Liver (tissue), 9 donors: ENCODE results near the gene RAB23. TPM values are rescaled to one million over a fixed set of nuclear protein-coding genes. Genes with fewer than 3 reads are reported as not detected.

Experiments used
- DNase-seq: peaks from one replicate; pipeline ENCODE4 v3.0.0-alpha.2; 2017; ENCODE audit warnings: low spot score
- H3K27ac ChIP-seq, 2 donors: one replicate each; pipeline ENCODE4 v1.7.0; 2013; ENCODE audit warnings: inconsistent platforms in 2 of 2, low read length in 2 of 2, control low read depth in 1 of 2, low read depth in 1 of 2, mild to moderate bottlenecking in 1 of 2
- H3K27me3 ChIP-seq, 4 donors: one replicate each; pipeline versions ENCODE4 v1.6.1 to v1.7.0; 2013; ENCODE audit warnings: low read length in 3 of 4, inconsistent platforms in 1 of 4, mild to moderate bottlenecking in 1 of 4, moderate library complexity in 1 of 4; ENCODE audit not compliant: control insufficient read depth in 4 of 4, insufficient read depth in 4 of 4
- H3K36me3 ChIP-seq, 4 donors: one replicate each; pipeline versions ENCODE4 v1.6.1 to v1.7.0; 2013; ENCODE audit warnings: low read length in 3 of 4, mild to moderate bottlenecking in 3 of 4, low read depth in 1 of 4, moderate library complexity in 1 of 4; ENCODE audit not compliant: control insufficient read depth in 4 of 4, insufficient read depth in 3 of 4
- H3K4me1 ChIP-seq, 4 donors: one replicate each; pipeline versions ENCODE4 v1.6.1 to v1.7.0; 2013; ENCODE audit warnings: low read length in 3 of 4, mild to moderate bottlenecking in 3 of 4, moderate library complexity in 1 of 4; ENCODE audit not compliant: control insufficient read depth in 4 of 4, insufficient read depth in 4 of 4
- H3K4me3 ChIP-seq, 3 donors: one replicate each; pipeline versions ENCODE4 v1.6.1 to v1.7.0; 2013; ENCODE audit warnings: low read length in 3 of 3, control low read depth in 1 of 3, low read depth in 1 of 3, mild to moderate bottlenecking in 1 of 3
- H3K9ac ChIP-seq, 2 donors: one replicate each; pipeline ENCODE4 v1.7.0; 2013; ENCODE audit warnings: low read length in 2 of 2, mild to moderate bottlenecking in 2 of 2, moderate library complexity in 2 of 2, control low read depth in 1 of 2, low read depth in 1 of 2
- H3K9me3 ChIP-seq, 4 donors: one replicate each; pipeline versions ENCODE4 v1.6.1 to v1.7.0; 2013; ENCODE audit warnings: low read length in 3 of 4; ENCODE audit not compliant: control insufficient read depth in 4 of 4
- FOXA1 ChIP-seq: IDR thresholded peaks from 2 replicates; pipeline ENCODE4 v1.6.1; 2016; ENCODE audit warnings: antibody characterized with exemption
- FOXA2 ChIP-seq: IDR thresholded peaks from 2 replicates; pipeline ENCODE4 v1.6.1; 2016; ENCODE audit warnings: antibody characterized with exemption
- GABPA ChIP-seq, 2 donors: IDR thresholded peaks in 1 of 2; conservative IDR thresholded peaks in 1 of 2; 2 replicates each; pipeline ENCODE4 v1.6.1; 2016; ENCODE audit warnings: antibody characterized with exemption in 2 of 2, mild to moderate bottlenecking in 1 of 2, moderate library complexity in 1 of 2
- NR2F2 ChIP-seq: IDR thresholded peaks from 2 replicates; pipeline ENCODE4 v1.6.1; 2016; ENCODE audit warnings: antibody characterized with exemption
- RAD21 ChIP-seq, 2 donors: IDR thresholded peaks; 2 replicates each; pipeline ENCODE4 v1.6.1; 2016; ENCODE audit warnings: antibody characterized with exemption in 2 of 2, mild to moderate bottlenecking in 2 of 2
- SP1 ChIP-seq: IDR thresholded peaks from 2 replicates; pipeline ENCODE4 v1.6.1; 2018; ENCODE audit warnings: antibody characterized with exemption, mild to moderate bottlenecking
- YY1 ChIP-seq: IDR thresholded peaks from 2 replicates; pipeline ENCODE4 v1.6.1; 2016; ENCODE audit warnings: antibody characterized with exemption, mild to moderate bottlenecking
- WGBS: extraction: QIAGEN DNeasy Blood & Tissue Kit; methylation state at CpG from one replicate; pipeline ENCODE4 v1.1.7; 2013; 5-methylcytosine and 5-hydroxymethylcytosine counted together
- polyA plus RNA-seq, 2 donors: library from polyadenylated mRNA; stranded (reverse) in 1 of 2; unstranded in 1 of 2; fragments of 200-250 nt in 1 of 2; fragments of >200 nt in 1 of 2; fragmentation: Nextera tagmentation in 1 of 2; extraction: Ambion mirVana in 1 of 2; gene quantifications; one replicate each; pipeline versions ENCODE4 v1.2.1 to v1.2.3, GENCODE V29; 2013 to 2015
- total RNA-seq, 2 donors: library from RNA; depleted of rRNA; stranded (reverse); fragments of >200 nt; gene quantifications; one replicate each; pipeline ENCODE4 v1.2.3, GENCODE V29; 2014
- TF ChIP-seq, protein P1 (sequence below): IDR thresholded peaks from 2 replicates; pipeline ENCODE4 v1.6.1; 2016; ENCODE audit warnings: antibody characterized with exemption, mild to moderate bottlenecking
- TF ChIP-seq, protein P2 (sequence below): IDR thresholded peaks from 2 replicates; pipeline ENCODE4 v1.6.1; 2016; ENCODE audit warnings: antibody characterized with exemption
- TF ChIP-seq, protein P3 (sequence below): fragments of 150-350 bp; IDR thresholded peaks from 2 replicates; pipeline ENCODE4 v1.5.1; 2017; ENCODE audit warnings: improper control_type of control experiment, low read depth, low read length; ENCODE audit not compliant: missing input control
- TF ChIP-seq, protein P4 (sequence below): IDR thresholded peaks from 2 replicates; pipeline ENCODE4 v1.6.1; 2016; ENCODE audit warnings: antibody characterized with exemption
- donor health status: healthy.
- donor health status: healthy.
- donor health status: healthy.
- donor health status: healthy.
- donor health status: healthy.

Gene RAB23
- total and polyA plus RNA-seq, 4 donors = 0.60 to 4.3 (median 2.4) TPM

DNA sequence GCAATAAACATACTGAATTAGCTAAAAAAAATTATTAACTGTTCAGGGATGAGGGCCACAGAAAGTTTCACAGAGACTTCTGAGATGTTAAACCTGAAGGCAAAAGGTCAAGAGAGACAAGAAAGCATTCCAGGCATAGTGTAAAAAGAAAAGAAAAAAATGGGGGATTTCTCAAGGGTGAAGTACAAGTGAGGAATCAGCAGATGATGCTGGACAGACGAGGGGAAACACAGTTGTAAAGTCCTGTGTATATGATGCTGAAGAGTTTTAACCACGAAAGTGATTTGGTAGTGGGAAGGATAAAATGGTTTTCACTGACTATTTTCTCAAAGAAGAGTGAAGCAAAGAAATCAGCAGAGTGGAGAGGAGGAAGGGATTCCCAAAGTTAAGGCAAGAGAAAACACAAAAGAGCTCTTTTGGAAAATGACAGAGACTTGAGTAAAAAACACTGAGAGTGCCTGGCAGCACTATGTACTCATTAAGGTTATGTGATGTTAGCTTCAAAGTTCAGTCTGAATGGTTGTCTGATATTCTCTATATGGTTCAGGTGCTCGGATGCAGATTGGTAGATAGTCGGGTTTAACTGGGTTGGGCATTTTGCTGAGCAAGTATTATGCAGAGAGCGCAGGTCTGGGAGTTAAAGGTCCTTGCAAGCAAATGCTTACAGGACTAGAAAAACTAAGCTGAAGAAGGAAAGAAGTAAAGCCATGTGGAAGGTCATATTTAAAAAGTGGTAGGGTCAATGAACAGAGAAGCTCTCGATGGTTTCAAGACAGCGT, 16.4 kb downstream of the RAB23 start:
- Histone ChIP-seq H3K4me3 (no peak overlapping the region), H3K9ac (no peak overlapping the region), H3K9me3 (no peaks in the 10 kb centered on the region), H3K36me3 (no peaks in the 10 kb centered on the region), H3K27me3 (no peaks in the 10 kb centered on the region), H3K27ac (no peak overlapping the region), H3K4me1 (no peaks in the 10 kb centered on the region)
- DNase-seq = no peak
- TF ChIP-seq FOXA2 = no peak
- no peak for TF ChIP-seq GABPA (IDR thresholded peaks at IDR 0.05 in 1 of 2, conservative IDR thresholded peaks at IDR 0.05 in 1 of 2)
- TF ChIP-seq, protein P1, sequence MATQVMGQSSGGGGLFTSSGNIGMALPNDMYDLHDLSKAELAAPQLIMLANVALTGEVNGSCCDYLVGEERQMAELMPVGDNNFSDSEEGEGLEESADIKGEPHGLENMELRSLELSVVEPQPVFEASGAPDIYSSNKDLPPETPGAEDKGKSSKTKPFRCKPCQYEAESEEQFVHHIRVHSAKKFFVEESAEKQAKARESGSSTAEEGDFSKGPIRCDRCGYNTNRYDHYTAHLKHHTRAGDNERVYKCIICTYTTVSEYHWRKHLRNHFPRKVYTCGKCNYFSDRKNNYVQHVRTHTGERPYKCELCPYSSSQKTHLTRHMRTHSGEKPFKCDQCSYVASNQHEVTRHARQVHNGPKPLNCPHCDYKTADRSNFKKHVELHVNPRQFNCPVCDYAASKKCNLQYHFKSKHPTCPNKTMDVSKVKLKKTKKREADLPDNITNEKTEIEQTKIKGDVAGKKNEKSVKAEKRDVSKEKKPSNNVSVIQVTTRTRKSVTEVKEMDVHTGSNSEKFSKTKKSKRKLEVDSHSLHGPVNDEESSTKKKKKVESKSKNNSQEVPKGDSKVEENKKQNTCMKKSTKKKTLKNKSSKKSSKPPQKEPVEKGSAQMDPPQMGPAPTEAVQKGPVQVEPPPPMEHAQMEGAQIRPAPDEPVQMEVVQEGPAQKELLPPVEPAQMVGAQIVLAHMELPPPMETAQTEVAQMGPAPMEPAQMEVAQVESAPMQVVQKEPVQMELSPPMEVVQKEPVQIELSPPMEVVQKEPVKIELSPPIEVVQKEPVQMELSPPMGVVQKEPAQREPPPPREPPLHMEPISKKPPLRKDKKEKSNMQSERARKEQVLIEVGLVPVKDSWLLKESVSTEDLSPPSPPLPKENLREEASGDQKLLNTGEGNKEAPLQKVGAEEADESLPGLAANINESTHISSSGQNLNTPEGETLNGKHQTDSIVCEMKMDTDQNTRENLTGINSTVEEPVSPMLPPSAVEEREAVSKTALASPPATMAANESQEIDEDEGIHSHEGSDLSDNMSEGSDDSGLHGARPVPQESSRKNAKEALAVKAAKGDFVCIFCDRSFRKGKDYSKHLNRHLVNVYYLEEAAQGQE = no peak
- TF ChIP-seq YY1 = no peak
- 90% methylated on average over 7 of the region's 7 CpGs for WGBS

DNA sequence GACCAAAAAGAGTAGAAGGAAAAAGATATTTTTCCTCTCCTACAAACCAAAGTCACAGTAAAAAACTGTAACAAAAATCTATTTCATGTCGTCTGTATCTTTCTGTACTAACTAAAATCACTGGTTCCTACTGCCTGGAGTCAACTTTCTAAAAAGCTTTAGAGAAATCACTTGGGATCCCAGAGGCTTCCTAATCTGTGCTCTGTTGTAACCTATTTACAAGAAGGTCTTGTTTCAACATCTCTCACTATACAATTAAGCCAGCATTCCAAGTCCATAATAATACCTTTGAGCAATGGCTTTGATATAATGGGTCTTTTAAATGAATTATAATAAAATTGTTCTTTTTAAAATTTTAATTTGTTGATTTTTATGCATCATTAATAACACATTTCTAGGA, 20.4 kb downstream of the RAB23 start:
- H3K27ac ChIP-seq = no peak overlapping the region
- WGBS = 81% methylated on average over 1 of the region's 1 CpG
- no peak overlapping the region for H3K4me3 ChIP-seq
- no peak for DNase-seq
- H3K36me3 ChIP-seq = no peaks in the 10 kb centered on the region
- TF ChIP-seq, protein P2, sequence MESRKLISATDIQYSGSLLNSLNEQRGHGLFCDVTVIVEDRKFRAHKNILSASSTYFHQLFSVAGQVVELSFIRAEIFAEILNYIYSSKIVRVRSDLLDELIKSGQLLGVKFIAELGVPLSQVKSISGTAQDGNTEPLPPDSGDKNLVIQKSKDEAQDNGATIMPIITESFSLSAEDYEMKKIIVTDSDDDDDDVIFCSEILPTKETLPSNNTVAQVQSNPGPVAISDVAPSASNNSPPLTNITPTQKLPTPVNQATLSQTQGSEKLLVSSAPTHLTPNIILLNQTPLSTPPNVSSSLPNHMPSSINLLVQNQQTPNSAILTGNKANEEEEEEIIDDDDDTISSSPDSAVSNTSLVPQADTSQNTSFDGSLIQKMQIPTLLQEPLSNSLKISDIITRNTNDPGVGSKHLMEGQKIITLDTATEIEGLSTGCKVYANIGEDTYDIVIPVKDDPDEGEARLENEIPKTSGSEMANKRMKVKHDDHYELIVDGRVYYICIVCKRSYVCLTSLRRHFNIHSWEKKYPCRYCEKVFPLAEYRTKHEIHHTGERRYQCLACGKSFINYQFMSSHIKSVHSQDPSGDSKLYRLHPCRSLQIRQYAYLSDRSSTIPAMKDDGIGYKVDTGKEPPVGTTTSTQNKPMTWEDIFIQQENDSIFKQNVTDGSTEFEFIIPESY = no peak
- TF ChIP-seq FOXA1 (no peak), GABPA (IDR thresholded peaks at IDR 0.05 in 1 of 2, conservative IDR thresholded peaks at IDR 0.05 in 1 of 2) (no peak), RAD21 (IDR thresholded peaks at IDR 0.05) (no peak), NR2F2 (no peak), SP1 (no peak)
- TF ChIP-seq, protein P3, sequence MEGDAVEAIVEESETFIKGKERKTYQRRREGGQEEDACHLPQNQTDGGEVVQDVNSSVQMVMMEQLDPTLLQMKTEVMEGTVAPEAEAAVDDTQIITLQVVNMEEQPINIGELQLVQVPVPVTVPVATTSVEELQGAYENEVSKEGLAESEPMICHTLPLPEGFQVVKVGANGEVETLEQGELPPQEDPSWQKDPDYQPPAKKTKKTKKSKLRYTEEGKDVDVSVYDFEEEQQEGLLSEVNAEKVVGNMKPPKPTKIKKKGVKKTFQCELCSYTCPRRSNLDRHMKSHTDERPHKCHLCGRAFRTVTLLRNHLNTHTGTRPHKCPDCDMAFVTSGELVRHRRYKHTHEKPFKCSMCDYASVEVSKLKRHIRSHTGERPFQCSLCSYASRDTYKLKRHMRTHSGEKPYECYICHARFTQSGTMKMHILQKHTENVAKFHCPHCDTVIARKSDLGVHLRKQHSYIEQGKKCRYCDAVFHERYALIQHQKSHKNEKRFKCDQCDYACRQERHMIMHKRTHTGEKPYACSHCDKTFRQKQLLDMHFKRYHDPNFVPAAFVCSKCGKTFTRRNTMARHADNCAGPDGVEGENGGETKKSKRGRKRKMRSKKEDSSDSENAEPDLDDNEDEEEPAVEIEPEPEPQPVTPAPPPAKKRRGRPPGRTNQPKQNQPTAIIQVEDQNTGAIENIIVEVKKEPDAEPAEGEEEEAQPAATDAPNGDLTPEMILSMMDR = no peak
- TF ChIP-seq, protein P4, sequence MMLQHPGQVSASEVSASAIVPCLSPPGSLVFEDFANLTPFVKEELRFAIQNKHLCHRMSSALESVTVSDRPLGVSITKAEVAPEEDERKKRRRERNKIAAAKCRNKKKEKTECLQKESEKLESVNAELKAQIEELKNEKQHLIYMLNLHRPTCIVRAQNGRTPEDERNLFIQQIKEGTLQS = no peak
- no peaks in the 10 kb centered on the region for H3K4me1 ChIP-seq
- H3K9ac ChIP-seq = no peak overlapping the region
- no peaks in the 10 kb centered on the region for H3K9me3 ChIP-seq
- no peaks in the 10 kb centered on the region for H3K27me3 ChIP-seq
